Epithelial cell of proximal tubule (primary cell): ENCODE measurements around the gene ARHGEF17. TPM values are rescaled to one million over a fixed set of nuclear protein-coding genes. Genes with fewer than 3 reads are reported as not detected.
A peak's percentile ranks its signal among the peaks of the same experiment; 100 is the strongest.

Experiments
- DNase-seq: peaks from one replicate; pipeline ENCODE4 v3.0.0-alpha.2; 2011; ENCODE audit warnings: low read depth
- H3K4me3 ChIP-seq: 2 replicates; pipeline ENCODE4 v1.5.1; 2011; ENCODE audit warnings: low read depth, mild to moderate bottlenecking, low read length
- total RNA-seq: library from RNA; depleted of rRNA; stranded (reverse); fragments of >200 nt; gene quantifications from 2 replicates; pipeline ENCODE4 v1.2.3, GENCODE V29; 2015
- TF ChIP-seq, protein P1 (sequence below): conservative IDR thresholded peaks from 2 replicates; pipeline ENCODE4 v1.5.1; 2012; ENCODE audit warnings: low read depth, mild to moderate bottlenecking, low read length

ARHGEF17 gene, protein sequence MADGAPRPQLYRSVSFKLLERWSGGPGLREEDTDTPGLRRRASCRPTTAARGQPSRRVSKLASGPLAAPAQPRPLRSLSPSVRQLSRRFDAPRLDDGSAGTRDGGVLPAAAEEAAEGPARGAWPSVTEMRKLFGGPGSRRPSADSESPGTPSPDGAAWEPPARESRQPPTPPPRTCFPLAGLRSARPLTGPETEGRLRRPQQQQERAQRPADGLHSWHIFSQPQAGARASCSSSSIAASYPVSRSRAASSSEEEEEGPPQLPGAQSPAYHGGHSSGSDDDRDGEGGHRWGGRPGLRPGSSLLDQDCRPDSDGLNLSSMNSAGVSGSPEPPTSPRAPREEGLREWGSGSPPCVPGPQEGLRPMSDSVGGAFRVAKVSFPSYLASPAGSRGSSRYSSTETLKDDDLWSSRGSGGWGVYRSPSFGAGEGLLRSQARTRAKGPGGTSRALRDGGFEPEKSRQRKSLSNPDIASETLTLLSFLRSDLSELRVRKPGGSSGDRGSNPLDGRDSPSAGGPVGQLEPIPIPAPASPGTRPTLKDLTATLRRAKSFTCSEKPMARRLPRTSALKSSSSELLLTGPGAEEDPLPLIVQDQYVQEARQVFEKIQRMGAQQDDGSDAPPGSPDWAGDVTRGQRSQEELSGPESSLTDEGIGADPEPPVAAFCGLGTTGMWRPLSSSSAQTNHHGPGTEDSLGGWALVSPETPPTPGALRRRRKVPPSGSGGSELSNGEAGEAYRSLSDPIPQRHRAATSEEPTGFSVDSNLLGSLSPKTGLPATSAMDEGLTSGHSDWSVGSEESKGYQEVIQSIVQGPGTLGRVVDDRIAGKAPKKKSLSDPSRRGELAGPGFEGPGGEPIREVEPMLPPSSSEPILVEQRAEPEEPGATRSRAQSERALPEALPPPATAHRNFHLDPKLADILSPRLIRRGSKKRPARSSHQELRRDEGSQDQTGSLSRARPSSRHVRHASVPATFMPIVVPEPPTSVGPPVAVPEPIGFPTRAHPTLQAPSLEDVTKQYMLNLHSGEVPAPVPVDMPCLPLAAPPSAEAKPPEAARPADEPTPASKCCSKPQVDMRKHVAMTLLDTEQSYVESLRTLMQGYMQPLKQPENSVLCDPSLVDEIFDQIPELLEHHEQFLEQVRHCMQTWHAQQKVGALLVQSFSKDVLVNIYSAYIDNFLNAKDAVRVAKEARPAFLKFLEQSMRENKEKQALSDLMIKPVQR (N-terminal part only)
- total RNA-seq: 18.3 and 26.4 TPM in 2 replicates

- TF ChIP-seq, protein P1, sequence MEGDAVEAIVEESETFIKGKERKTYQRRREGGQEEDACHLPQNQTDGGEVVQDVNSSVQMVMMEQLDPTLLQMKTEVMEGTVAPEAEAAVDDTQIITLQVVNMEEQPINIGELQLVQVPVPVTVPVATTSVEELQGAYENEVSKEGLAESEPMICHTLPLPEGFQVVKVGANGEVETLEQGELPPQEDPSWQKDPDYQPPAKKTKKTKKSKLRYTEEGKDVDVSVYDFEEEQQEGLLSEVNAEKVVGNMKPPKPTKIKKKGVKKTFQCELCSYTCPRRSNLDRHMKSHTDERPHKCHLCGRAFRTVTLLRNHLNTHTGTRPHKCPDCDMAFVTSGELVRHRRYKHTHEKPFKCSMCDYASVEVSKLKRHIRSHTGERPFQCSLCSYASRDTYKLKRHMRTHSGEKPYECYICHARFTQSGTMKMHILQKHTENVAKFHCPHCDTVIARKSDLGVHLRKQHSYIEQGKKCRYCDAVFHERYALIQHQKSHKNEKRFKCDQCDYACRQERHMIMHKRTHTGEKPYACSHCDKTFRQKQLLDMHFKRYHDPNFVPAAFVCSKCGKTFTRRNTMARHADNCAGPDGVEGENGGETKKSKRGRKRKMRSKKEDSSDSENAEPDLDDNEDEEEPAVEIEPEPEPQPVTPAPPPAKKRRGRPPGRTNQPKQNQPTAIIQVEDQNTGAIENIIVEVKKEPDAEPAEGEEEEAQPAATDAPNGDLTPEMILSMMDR: no peak
- DNase-seq: no peak
- H3K4me3 ChIP-seq: peak within 1 kb of the TSS; percentile 77
These were observed at the start of gene ARHGEF17 for GRCh38 chr11:73308003-73308960. TSS of gene ARHGEF17 (plus strand) at chr11:73308276. CDS start at chr11:73308639, 363 bp downstream.

- H3K4me3 ChIP-seq: no peak overlapping the region
- DNase-seq: no peak
- TF ChIP-seq, protein P1: no peak
These were observed 48.5 kb upstream of the ARHGEF17 start for GRCh38 chr11:73259406-73260126.

GRCh38 chr11:73260127-73260457, 48.0 kb upstream of the ARHGEF17 start:
- H3K4me3 ChIP-seq: no peak overlapping the region
- TF ChIP-seq, protein P1: no peak
- no peak for DNase-seq

DNA sequence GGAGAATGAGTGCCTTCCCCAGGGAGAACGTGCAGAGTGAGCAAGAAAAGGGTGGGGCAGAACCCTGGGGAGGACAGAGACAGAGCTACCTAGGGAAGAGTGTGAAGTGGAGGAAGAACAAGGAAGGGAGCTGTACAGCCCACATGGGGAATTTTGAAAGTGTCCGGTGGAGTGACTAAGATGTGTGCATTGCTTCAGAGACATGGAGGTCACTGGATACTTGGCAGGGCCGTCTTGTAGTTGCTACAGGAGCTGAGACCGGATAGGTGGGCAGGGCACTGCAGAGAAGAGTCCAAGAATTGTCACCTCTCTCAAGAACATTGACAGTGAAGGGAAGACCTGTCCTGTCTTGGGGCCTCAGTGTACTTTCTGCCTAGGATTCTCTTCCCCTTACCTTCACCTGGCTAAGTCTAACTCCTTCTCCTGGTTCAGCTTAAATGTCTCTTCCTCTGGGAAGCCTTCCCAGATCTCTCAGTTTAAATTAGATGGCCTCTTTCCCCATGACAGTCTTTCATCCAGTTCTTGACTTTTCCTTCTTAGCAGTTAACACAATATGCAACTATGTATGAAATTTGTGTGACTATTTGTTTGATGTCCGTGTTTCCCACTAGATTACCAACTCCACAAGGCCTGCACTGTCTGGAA, 45.1 kb upstream of the ARHGEF17 start:
- no peak overlapping the region for H3K4me3 ChIP-seq
- TF ChIP-seq, protein P1: no peak
- peak; percentile 31 for DNase-seq

GRCh38 chr11:73263640-73264039, 44.4 kb upstream of the ARHGEF17 start:
- TF ChIP-seq, protein P1: no peak
- no peak overlapping the region for H3K4me3 ChIP-seq
- DNase-seq: no peak
